ENCODE results near the gene APEH.

GRCh38 chr3:49715611-49716121 lies 41.5 kb downstream of the APEH start:
- TF ChIP-seq CTCF (conservative IDR thresholded peaks at IDR 0.05) (no peak), ZFX (IDR thresholded peaks at IDR 0.05) (no peak)

Measured in C4-2B (cell line).